ENCODE results near the gene GIPC2. TPM values are rescaled to one million over a fixed set of nuclear protein-coding genes. Genes with fewer than 3 reads are reported as not detected.

GIPC2 gene
- total and polyA plus RNA-seq, 12 donors = 10.6 to 53.4 (median 32.5) TPM

DNA sequence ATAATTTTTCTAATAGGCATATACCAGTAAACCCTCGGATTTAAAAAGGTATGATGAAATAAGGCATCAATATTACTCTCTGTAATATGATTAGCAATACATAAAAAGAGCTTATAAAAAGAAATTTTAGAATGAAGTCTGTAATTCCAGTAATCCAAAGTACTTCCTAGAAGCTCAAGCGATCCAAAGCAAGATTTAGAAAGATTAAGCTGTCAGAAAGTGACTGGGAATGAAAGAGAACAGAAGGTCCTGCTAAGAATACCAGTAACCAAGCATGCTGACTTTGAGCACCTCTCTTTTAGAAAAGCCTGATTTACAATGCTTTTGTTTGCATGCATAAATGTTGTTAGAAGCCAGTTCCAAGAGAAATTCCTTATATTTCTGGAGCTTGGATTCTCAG lies 125.1 kb downstream of the GIPC2 start:
- no peaks in the 10 kb centered on the region for H3K27me3 ChIP-seq
- H3K4me1 ChIP-seq (replicated peaks in 1 of 2) = peaks cover 0 to 11% of the 10 kb centered on the region in 2 donors
- no peak overlapping the region for H3K27ac ChIP-seq
- no peaks in the 10 kb centered on the region for H3K36me3 ChIP-seq (replicated peaks in 1 of 2)
- no peak for DNase-seq
- no peaks in the 10 kb centered on the region for H3K9me3 ChIP-seq (replicated peaks in 1 of 3)
- TF ChIP-seq, protein P1, sequence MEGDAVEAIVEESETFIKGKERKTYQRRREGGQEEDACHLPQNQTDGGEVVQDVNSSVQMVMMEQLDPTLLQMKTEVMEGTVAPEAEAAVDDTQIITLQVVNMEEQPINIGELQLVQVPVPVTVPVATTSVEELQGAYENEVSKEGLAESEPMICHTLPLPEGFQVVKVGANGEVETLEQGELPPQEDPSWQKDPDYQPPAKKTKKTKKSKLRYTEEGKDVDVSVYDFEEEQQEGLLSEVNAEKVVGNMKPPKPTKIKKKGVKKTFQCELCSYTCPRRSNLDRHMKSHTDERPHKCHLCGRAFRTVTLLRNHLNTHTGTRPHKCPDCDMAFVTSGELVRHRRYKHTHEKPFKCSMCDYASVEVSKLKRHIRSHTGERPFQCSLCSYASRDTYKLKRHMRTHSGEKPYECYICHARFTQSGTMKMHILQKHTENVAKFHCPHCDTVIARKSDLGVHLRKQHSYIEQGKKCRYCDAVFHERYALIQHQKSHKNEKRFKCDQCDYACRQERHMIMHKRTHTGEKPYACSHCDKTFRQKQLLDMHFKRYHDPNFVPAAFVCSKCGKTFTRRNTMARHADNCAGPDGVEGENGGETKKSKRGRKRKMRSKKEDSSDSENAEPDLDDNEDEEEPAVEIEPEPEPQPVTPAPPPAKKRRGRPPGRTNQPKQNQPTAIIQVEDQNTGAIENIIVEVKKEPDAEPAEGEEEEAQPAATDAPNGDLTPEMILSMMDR (IDR thresholded peaks at IDR 0.05) = no peak
- TF ChIP-seq POLR2A (IDR thresholded peaks at IDR 0.05) = no peak
- intact Hi-C loops (cut with DNase I) = no loop called here
- 71 to 88% (median 77%) methylated on average over 2 of the region's 2 CpGs for WGBS, 4 donors
- no peak overlapping the region for H3K4me3 ChIP-seq

DNA sequence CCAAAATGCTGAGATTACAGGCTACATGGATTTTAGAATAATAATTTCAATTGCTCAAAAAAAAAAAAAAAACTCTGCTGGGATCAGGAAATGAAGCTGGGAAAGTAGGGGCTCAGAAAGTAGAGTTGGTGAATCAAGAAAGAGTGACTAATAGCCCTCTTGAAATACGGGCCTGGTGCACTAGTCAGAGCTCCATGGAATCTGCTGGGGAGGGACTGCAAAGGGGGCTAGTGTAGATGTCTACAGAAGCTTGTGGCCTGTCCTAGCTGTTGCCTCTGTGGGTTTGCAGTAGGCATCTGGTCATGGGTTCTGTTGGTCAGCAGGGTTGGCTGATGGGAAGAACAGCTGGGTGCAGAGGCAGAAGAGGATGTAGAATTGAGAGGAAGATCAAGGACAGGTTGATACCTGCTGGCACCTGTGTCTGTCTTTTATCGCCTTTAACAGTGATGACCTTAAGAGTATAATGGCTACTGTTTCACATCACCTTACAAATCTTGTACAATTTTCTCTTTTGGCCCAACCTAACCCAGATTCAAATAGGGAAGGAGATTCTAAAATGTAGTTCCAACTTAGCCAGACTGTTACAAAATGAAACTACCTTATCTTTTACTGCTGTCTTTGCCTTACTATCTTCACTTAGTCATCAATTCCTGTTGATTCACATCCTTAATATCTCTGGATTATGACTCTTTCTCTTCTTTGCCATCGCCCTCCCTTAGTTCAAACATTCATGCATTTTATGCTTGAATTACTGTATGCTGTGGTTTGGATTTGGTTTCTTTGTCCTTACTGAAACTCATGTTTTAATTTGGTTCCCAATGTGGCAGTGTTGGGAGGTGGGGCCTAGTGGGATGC lies 126.2 kb downstream of the GIPC2 start:
- Histone ChIP-seq H3K36me3 (replicated peaks in 1 of 2) (no peaks in the 10 kb centered on the region), H3K4me3 (no peak overlapping the region), H3K27me3 (no peaks in the 10 kb centered on the region), H3K4me1 (replicated peaks in 1 of 2) (peaks cover 0 to 11% of the 10 kb centered on the region in 2 donors), H3K27ac (peak overlapping the region in 1 of 5 donors; percentile 43), H3K9me3 (replicated peaks in 1 of 3) (no peaks in the 10 kb centered on the region)
- no peak for DNase-seq
- intact Hi-C loops (cut with DNase I) = no loop called here
- no peak for TF ChIP-seq POLR2A (IDR thresholded peaks at IDR 0.05)
- TF ChIP-seq, protein P1 (IDR thresholded peaks at IDR 0.05) = no peak
- WGBS, 4 donors = 64 to 78% (median 67%) methylated on average over 3 of the region's 3 CpGs

DNA sequence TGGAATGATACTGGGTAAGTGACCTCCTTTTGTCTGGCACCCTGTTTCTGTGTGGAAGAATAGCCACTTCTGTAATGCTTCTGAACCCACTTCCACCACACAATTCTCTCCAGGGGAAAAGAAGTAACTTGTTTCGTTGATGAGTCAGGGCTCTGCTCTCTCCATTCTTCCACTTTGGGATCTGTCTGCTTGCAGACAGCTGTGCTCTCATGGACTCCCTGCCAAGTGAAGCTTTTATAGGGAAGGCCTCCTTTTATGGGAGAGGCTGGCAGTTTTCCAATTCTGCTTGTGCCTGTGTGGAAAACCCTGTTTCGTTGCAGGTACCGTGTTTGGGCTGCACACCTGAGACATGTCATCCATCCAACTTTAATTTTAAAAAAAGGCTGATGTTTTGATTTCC lies 130.7 kb downstream of the GIPC2 start:
- H3K9me3 ChIP-seq (replicated peaks in 1 of 3) = no peaks in the 10 kb centered on the region
- no peak for DNase-seq
- WGBS, 4 donors = 54 to 72% (median 69%) methylated on average over 3 of the region's 3 CpGs
- H3K36me3 ChIP-seq (replicated peaks in 1 of 2) = no peaks in the 10 kb centered on the region
- no peaks in the 10 kb centered on the region for H3K27me3 ChIP-seq
- H3K4me1 ChIP-seq (replicated peaks in 1 of 2) = peaks cover 0 to 11% of the 10 kb centered on the region in 2 donors
- no peak overlapping the region for H3K4me3 ChIP-seq
- TF ChIP-seq POLR2A (IDR thresholded peaks at IDR 0.05) = no peak
- TF ChIP-seq, protein P1 (IDR thresholded peaks at IDR 0.05) = no peak
- no peak overlapping the region for H3K27ac ChIP-seq
- intact Hi-C loops (cut with DNase I) = no loop called here

DNA sequence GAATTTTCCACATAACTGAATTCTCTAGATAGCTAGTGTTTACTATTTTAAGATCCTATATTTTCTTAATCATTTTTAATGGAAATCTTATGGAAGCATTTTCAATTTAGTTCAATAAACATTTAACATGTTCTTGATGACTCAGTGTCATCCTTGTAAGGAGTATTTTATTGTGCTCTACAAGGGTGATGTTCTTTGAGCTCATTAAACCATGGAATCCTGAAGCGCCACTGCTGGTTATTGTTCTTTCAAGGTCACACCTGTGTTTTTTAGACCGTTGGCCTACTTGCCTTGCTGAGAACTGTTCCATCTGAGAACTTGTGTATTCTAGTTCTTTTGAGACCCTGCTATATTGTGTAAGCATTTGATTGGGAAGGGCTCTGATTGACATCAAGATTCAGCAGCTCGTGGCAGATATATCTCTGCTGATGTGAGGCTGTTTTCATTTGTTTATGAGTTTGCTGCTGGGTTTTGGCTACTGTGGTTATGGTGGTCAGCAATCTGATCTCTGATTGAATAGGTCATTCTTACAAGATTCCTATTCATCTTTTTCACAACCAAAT lies 132.0 kb downstream of the GIPC2 start:
- no peaks in the 10 kb centered on the region for H3K27me3 ChIP-seq
- H3K4me3 ChIP-seq = no peak overlapping the region
- no peak for DNase-seq
- no peaks in the 10 kb centered on the region for H3K36me3 ChIP-seq (replicated peaks in 1 of 2)
- 66 to 82% (median 73%) methylated on average over 3 of the region's 3 CpGs for WGBS, 4 donors
- H3K4me1 ChIP-seq (replicated peaks in 1 of 2) = no peaks in the 10 kb centered on the region
- no peak overlapping the region for H3K27ac ChIP-seq
- TF ChIP-seq, protein P1 (IDR thresholded peaks at IDR 0.05) = no peak
- TF ChIP-seq POLR2A (IDR thresholded peaks at IDR 0.05) = no peak
- no peaks in the 10 kb centered on the region for H3K9me3 ChIP-seq (replicated peaks in 1 of 3)
- intact Hi-C loops (cut with DNase I) = no loop called here

Measured in adrenal gland (tissue), 12 donors.